ENCODE measurements around the gene AKAP8L. TPM values are rescaled to one million over a fixed set of nuclear protein-coding genes. Genes with fewer than 3 reads are reported as not detected.
"Not testable (repeated sequence)": the region's sequence is repeated elsewhere in the genome, so short reads cannot be mapped to it uniquely, and the experiment has no call there.

The AKAP8L gene
- total RNA-seq, 3 donors from 2014 or later, result 74.4 to 111 (median 96.0) TPM

DNA sequence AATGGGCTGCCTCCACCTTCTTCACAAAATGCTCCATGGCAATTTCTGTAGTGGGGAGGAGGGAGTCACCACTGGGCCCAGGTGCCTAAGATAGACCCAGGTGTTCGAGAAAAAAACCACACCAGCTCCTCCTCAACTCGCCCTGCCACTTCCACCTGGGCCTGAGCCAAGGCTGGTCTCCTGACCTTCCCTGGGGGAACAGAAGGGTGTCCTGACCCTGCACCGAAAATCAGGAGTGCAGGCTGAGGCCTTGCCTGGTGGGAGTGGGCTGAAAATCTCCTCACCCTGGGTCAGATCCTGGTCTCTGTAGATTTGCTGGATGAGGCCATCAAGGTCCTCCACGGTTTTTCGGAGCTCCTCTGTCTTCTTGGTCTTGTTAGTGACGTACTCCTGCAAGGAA, 21.6 kb downstream of the AKAP8L start:
- ATAC-seq (no peak), DNase-seq (no peak)
- Histone ChIP-seq H3K36me3 (ENCODE audit: low read depth) (peaks cover 26% of the 10 kb centered on the region), H3K9me3 (no peaks in the 10 kb centered on the region), H3K4me3 (no peak overlapping the region), H3K4me1 (ENCODE audit: low read depth) (no peaks in the 10 kb centered on the region)
- intact Hi-C loops (cut with DNase I, micrococcal nuclease), result no loop called here
- TF ChIP-seq, protein P1, sequence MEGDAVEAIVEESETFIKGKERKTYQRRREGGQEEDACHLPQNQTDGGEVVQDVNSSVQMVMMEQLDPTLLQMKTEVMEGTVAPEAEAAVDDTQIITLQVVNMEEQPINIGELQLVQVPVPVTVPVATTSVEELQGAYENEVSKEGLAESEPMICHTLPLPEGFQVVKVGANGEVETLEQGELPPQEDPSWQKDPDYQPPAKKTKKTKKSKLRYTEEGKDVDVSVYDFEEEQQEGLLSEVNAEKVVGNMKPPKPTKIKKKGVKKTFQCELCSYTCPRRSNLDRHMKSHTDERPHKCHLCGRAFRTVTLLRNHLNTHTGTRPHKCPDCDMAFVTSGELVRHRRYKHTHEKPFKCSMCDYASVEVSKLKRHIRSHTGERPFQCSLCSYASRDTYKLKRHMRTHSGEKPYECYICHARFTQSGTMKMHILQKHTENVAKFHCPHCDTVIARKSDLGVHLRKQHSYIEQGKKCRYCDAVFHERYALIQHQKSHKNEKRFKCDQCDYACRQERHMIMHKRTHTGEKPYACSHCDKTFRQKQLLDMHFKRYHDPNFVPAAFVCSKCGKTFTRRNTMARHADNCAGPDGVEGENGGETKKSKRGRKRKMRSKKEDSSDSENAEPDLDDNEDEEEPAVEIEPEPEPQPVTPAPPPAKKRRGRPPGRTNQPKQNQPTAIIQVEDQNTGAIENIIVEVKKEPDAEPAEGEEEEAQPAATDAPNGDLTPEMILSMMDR (IDR thresholded peaks at IDR 0.05), result no peak

DNA sequence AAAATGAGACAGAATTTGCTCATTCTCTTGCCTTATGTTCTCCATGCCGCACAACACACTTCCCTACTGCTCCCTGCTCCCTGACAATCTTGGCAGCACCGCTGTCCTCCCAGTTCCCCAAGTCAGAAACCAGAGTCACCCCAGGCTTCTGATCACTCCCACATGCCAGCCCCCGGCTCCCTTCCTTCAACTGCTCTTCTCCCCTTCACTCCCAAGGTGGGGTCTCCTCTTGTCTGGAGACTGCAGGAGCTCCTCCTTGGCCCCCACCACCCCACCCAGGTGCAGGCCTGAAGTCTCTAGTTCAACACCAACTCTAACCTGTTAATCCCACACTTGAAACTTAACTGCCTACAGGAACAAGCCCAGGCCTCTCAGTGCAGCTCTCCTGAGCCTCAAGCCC, 22.4 kb downstream of the AKAP8L start:
- Histone ChIP-seq H3K9me3 (no peaks in the 10 kb centered on the region), H3K36me3 (ENCODE audit: low read depth) (peaks cover 30% of the 10 kb centered on the region), H3K4me3 (no peak overlapping the region), H3K4me1 (ENCODE audit: low read depth) (no peaks in the 10 kb centered on the region)
- intact Hi-C loops (cut with DNase I, micrococcal nuclease), result no loop called here
- ATAC-seq (no peak), DNase-seq (no peak)
- TF ChIP-seq, protein P1 (IDR thresholded peaks at IDR 0.05), result no peak

DNA sequence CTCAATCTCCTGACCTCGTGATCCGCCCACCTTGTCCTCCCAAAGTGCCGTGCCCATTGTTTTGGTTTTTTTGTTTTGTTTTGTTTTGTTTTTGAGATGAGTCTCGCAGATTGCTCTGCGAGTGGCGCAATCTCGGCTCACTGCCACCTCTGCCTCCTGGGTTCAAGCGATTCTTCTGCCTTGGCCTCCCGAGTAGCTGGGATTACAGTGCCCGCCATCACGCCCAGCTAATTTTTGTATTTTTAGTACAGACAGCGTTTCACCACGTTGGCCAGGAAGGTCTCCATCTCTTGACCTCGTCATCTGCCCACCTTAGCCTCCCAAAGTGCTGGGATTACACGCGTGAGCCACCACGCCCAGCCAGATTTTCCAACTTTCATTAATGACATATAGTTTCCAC, 23.5 kb downstream of the AKAP8L start:
- peaks cover 27% of the 10 kb centered on the region for H3K36me3 ChIP-seq (ENCODE audit: low read depth)
- intact Hi-C loops (cut with DNase I, micrococcal nuclease); ATAC-seq; H3K4me1 ChIP-seq (ENCODE audit: low read depth); H3K4me3 ChIP-seq; DNase-seq; H3K9me3 ChIP-seq: not testable (repeated sequence)

DNA sequence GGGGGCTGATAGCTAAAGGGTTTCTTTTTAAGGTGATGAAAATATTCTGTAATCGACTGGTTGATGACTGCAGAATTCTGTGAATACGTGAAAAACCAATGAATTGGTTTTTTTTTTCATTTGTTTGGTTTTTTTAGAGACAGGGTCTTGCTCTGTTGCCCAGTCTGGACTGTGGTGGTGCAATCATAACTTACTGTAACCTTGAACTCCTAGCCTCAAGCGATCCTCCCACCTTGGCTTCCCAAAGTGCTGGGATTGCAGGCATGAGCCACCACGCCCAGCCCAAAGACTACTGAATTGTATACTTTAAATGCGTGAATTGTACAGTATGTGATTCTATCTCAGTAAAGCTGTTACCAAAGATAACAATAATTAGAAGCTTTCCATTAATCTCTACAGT, 24.4 kb downstream of the AKAP8L start:
- Histone ChIP-seq H3K9me3 (no peaks in the 10 kb centered on the region), H3K4me1 (ENCODE audit: low read depth) (no peaks in the 10 kb centered on the region), H3K4me3 (no peak overlapping the region), H3K36me3 (ENCODE audit: low read depth) (peaks cover 26% of the 10 kb centered on the region)
- DNase-seq, result no peak
- ATAC-seq, result no peak
- TF ChIP-seq, protein P1 (IDR thresholded peaks at IDR 0.05), result no peak
- intact Hi-C loops (cut with DNase I, micrococcal nuclease), result no loop called here

DNA sequence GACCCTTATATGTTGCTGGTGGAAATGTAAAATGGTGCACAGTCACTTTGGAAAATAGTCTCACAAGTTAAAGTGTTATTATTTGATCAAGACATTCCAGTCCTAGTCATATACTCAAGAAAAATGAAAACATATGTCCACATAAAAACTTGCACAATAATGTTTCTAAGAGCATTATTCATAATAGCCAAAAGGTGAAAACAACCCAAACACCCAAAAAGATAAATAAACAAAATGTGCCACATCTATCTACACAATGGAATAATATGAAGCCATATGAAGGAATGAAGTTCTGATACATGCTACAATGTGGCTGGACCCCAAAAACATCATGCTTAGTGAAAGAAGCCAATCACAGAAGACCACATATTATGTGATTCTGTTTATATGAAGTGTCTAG, 24.8 kb downstream of the AKAP8L start:
- Histone ChIP-seq H3K9me3 (no peaks in the 10 kb centered on the region), H3K36me3 (ENCODE audit: low read depth) (peaks cover 21% of the 10 kb centered on the region), H3K4me1 (ENCODE audit: low read depth) (no peaks in the 10 kb centered on the region), H3K4me3 (no peak overlapping the region)
- no peak for ATAC-seq
- intact Hi-C loops (cut with DNase I, micrococcal nuclease), result no loop called here
- no peak for DNase-seq
- TF ChIP-seq, protein P1 (IDR thresholded peaks at IDR 0.05), result no peak

DNA sequence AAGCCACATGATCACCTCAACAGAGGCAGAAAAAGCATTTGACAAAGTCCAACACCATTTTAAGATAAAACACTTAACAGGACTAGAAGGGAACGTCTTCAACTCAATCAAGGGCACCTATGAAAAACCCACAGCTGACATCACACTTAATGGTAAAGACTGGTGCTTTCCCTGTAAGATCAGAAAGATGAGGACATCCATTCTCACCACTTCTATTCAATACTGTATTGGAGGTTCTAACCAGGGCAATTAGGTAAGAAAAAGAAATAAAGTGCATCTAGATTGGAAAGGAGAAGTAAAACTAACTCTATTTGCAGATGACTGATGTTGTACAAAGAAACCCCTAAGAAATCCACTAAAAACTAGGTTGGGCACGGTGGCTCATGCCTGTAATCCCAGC, 28.0 kb downstream of the AKAP8L start:
- ATAC-seq (no peak), DNase-seq (no peak)
- Histone ChIP-seq H3K9me3 (no peaks in the 10 kb centered on the region), H3K4me3 (no peak overlapping the region), H3K4me1 (ENCODE audit: low read depth) (no peaks in the 10 kb centered on the region), H3K36me3 (ENCODE audit: low read depth) (peaks cover 5% of the 10 kb centered on the region)
- intact Hi-C loops (cut with DNase I, micrococcal nuclease), result no loop called here
- TF ChIP-seq, protein P1 (IDR thresholded peaks at IDR 0.05), result no peak
